H9 (cell line): ENCODE data around the gene ZRANB1. TPM values are rescaled to one million over a fixed set of nuclear protein-coding genes. Genes with fewer than 3 reads are reported as not detected.

Experiments
- DNase-seq: peaks from one replicate; pipeline ENCODE4 v3.0.0-alpha.2; 2017
- H2AFZ ChIP-seq: one replicate; pipeline ENCODE4 v1.6.1; 2013; ENCODE audit warnings: mild to moderate bottlenecking, low read length, control low read depth, moderate library complexity
- H2AK5ac ChIP-seq: 2 replicates; pipeline ENCODE4 v1.6.1; 2013; ENCODE audit warnings: low read length, control low read depth, mixed read lengths; ENCODE audit not compliant: insufficient read length
- H2BK120ac ChIP-seq: one replicate; pipeline ENCODE4 v1.6.1; 2013; ENCODE audit warnings: low read depth, mild to moderate bottlenecking, low read length, control low read depth, inconsistent platforms; ENCODE audit not compliant: poor library complexity, severe bottlenecking
- H2BK12ac ChIP-seq: 2 replicates; pipeline ENCODE4 v1.6.1; 2013; ENCODE audit warnings: low read length, control low read depth, mixed read lengths, low read depth; ENCODE audit not compliant: insufficient read length
- H2BK15ac ChIP-seq: 2 replicates; pipeline ENCODE4 v1.6.1; 2013; ENCODE audit warnings: low read depth, low read length, control low read depth
- H2BK20ac ChIP-seq: one replicate; pipeline ENCODE4 v1.6.1; 2013; ENCODE audit warnings: low read depth, mild to moderate bottlenecking, low read length, control low read depth, inconsistent platforms; ENCODE audit not compliant: poor library complexity, severe bottlenecking
- H2BK5ac ChIP-seq: 2 replicates; pipeline ENCODE4 v1.6.1; 2013; ENCODE audit warnings: low read length, control low read depth, mixed read lengths; ENCODE audit not compliant: insufficient read length
- H3K14ac ChIP-seq: 2 replicates; pipeline ENCODE4 v1.6.1; 2013; ENCODE audit warnings: low read length, control low read depth; ENCODE audit not compliant: insufficient read depth
- H3K18ac ChIP-seq: 2 replicates; pipeline ENCODE4 v1.6.1; 2013; ENCODE audit warnings: low read depth, mild to moderate bottlenecking, mixed read lengths, low read length, control low read depth; ENCODE audit not compliant: insufficient read length
- H3K23ac ChIP-seq: 2 replicates; pipeline ENCODE4 v1.6.1; 2013; ENCODE audit warnings: low read length, control low read depth, mixed read lengths, low read depth; ENCODE audit not compliant: insufficient read length
- H3K23me2 ChIP-seq: 2 replicates; pipeline ENCODE4 v1.6.1; 2013; ENCODE audit warnings: low read depth, mild to moderate bottlenecking, mixed read lengths, low read length, control low read depth; ENCODE audit not compliant: insufficient read length, poor library complexity, severe bottlenecking
- H3K27ac ChIP-seq: 2 replicates; pipeline ENCODE4 v1.5.1; 2013; ENCODE audit warnings: low read length, control low read depth, mixed read lengths, low read depth; ENCODE audit not compliant: insufficient read length
- H3K27me3 ChIP-seq: 2 replicates; pipeline ENCODE4 v1.6.1; 2013; ENCODE audit warnings: low read length, control low read depth, inconsistent platforms; ENCODE audit not compliant: insufficient read depth
- H3K4ac ChIP-seq: 2 replicates; pipeline ENCODE4 v1.6.1; 2013; ENCODE audit warnings: low read depth, mild to moderate bottlenecking, control low read depth, inconsistent platforms, low read length, moderate library complexity
- H3K4me1 ChIP-seq: 2 replicates; pipeline ENCODE4 v1.6.1; 2013; ENCODE audit warnings: low read length, control low read depth, inconsistent platforms; ENCODE audit not compliant: insufficient read depth
- H3K4me2 ChIP-seq: 2 replicates; pipeline ENCODE4 v1.6.1; 2013; ENCODE audit warnings: low read length, control low read depth, mixed read lengths; ENCODE audit not compliant: insufficient read length, insufficient read depth
- H3K56ac ChIP-seq: 2 replicates; pipeline ENCODE4 v1.6.1; 2013; ENCODE audit warnings: low read depth, mild to moderate bottlenecking, mixed read lengths, low read length, control low read depth; ENCODE audit not compliant: insufficient read length
- H3K79me1 ChIP-seq: 2 replicates; pipeline ENCODE4 v1.6.1; 2013; ENCODE audit warnings: low read depth, mild to moderate bottlenecking, moderate library complexity, low read length, control low read depth, inconsistent platforms; ENCODE audit not compliant: insufficient read depth, poor library complexity, severe bottlenecking
- H3K79me2 ChIP-seq: 2 replicates; pipeline ENCODE4 v1.6.1; 2013; ENCODE audit warnings: low read length, control low read depth, inconsistent platforms; ENCODE audit not compliant: insufficient read depth
- H3K9ac ChIP-seq: 2 replicates; pipeline ENCODE4 v1.6.1; 2013; ENCODE audit warnings: low read length, control low read depth, mixed read lengths; ENCODE audit not compliant: insufficient read length; ENCODE audit errors: extremely low read depth
- H3K9me3 ChIP-seq: one replicate; pipeline ENCODE4 v1.6.1; 2013; ENCODE audit warnings: low read depth, low read length, inconsistent platforms; ENCODE audit not compliant: control insufficient read depth
- H3T11ph ChIP-seq: one replicate; pipeline ENCODE4 v1.6.1; 2013; ENCODE audit warnings: mild to moderate bottlenecking, low read length, control low read depth, inconsistent platforms
- H4K20me1 ChIP-seq: one replicate; pipeline ENCODE4 v1.6.1; 2013; ENCODE audit not compliant: control insufficient read depth, insufficient read length, insufficient read depth
- H4K5ac ChIP-seq: 2 replicates; pipeline ENCODE4 v1.6.1; 2013; ENCODE audit warnings: low read depth, mild to moderate bottlenecking, mixed read lengths, low read length, control low read depth; ENCODE audit not compliant: insufficient read length
- H4K8ac ChIP-seq: replicated peaks from 2 replicates; pipeline ENCODE4 v1.6.1; 2013; ENCODE audit warnings: low read length, control low read depth, mixed read lengths, low read depth; ENCODE audit not compliant: insufficient read length
- H4K91ac ChIP-seq: 2 replicates; pipeline ENCODE4 v1.6.1; 2013; ENCODE audit warnings: low read depth, mild to moderate bottlenecking, moderate library complexity, mixed read lengths, low read length, control low read depth; ENCODE audit not compliant: insufficient read length
- H3K27ac Mint-ChIP-seq, 3 experiments: 2 replicates in 2 of 3; 3 replicates in 1 of 3; pipeline ENCODE4 v1.8.0; 2020 to 2021; ENCODE audit warnings: mixed read lengths in 3 of 3, mild to moderate bottlenecking in 1 of 3, moderate library complexity in 1 of 3
- H3K27me3 Mint-ChIP-seq: 2 replicates; pipeline ENCODE4 v1.8.0; 2021; ENCODE audit warnings: low read depth, mild to moderate bottlenecking, moderate library complexity, mixed read lengths
- H3K36me3 Mint-ChIP-seq, 3 experiments: 2 replicates in 2 of 3; 3 replicates in 1 of 3; pipeline ENCODE4 v1.8.0; 2020 to 2021; ENCODE audit warnings: low read depth in 3 of 3, mixed read lengths in 3 of 3; ENCODE audit not compliant: insufficient read depth in 1 of 3
- H3K4me1 Mint-ChIP-seq, 2 experiments: 2 replicates each; pipeline ENCODE4 v1.8.0; 2020; ENCODE audit warnings: mixed read lengths in 2 of 2
- H3K4me3 Mint-ChIP-seq, 2 experiments: 2 replicates in 1 of 2; 3 replicates in 1 of 2; pipeline ENCODE4 v1.8.0; 2020 to 2021; ENCODE audit warnings: mild to moderate bottlenecking in 2 of 2, mixed read lengths in 2 of 2, moderate library complexity in 1 of 2
- H3K9me3 Mint-ChIP-seq, 2 experiments: 2 replicates in 1 of 2; 3 replicates in 1 of 2; pipeline ENCODE4 v1.8.0; 2020; ENCODE audit warnings: mild to moderate bottlenecking in 2 of 2, mixed read lengths in 2 of 2, moderate library complexity in 1 of 2
- WGBS: extraction: QIAGEN DNeasy Blood & Tissue Kit; methylation state at CpG from one replicate; pipeline ENCODE4 v1.1.7; 2013; ENCODE audit warnings: missing lambda C conversion rate, low lambda C conversion rate, mixed read lengths; ENCODE audit not compliant: insufficient read length; ENCODE audit errors: extremely low coverage; 5-methylcytosine and 5-hydroxymethylcytosine counted together
- total RNA-seq: library from RNA; stranded (reverse); gene quantifications from 2 replicates; pipeline ENCODE4 v1.2.1, GENCODE V29; 2021
- TF ChIP-seq, protein P1 (sequence below): fragments of 200-600 bp; sonication (generic); conservative IDR thresholded peaks from 3 replicates; pipeline ENCODE4 v1.8.0; 2021; ENCODE audit warnings: antibody characterized with exemption, mild to moderate bottlenecking

Gene ZRANB1
- total RNA-seq, 1 experiment from 2014 or later: 17.4 TPM

GRCh38 chr10:124909563-124909962 lies 32.4 kb upstream of the ZRANB1 start:
- H3K9me3 Mint-ChIP-seq: no peaks in the 10 kb centered on the region
- Histone ChIP-seq H2BK12ac (no peak overlapping the region), H3K27ac (no peak overlapping the region), H3K18ac (no peak overlapping the region), H4K91ac (no peak overlapping the region), H3K23ac (no peak overlapping the region), H4K5ac (no peak overlapping the region), H2AK5ac (no peak overlapping the region), H3K4me1 (no peaks in the 10 kb centered on the region), H4K20me1 (no peaks in the 10 kb centered on the region), H3K27me3 (no peaks in the 10 kb centered on the region), H2AFZ (no peak overlapping the region), H3K9me3 (no peaks in the 10 kb centered on the region), H3K23me2 (no peaks in the 10 kb centered on the region), H3K4me2 (no peak overlapping the region), H4K8ac (no peak overlapping the region), H2BK20ac (no peak overlapping the region), H2BK15ac (no peak overlapping the region), H2BK120ac (no peak overlapping the region), H3K14ac (no peak overlapping the region), H3K9ac (no peak overlapping the region), H2BK5ac (no peak overlapping the region), H3K79me2 (no peaks in the 10 kb centered on the region), H3K56ac (no peak overlapping the region), H3K4ac (no peak overlapping the region), H3K79me1 (no peaks in the 10 kb centered on the region), H3T11ph (no peak overlapping the region)
- no peaks in the 10 kb centered on the region for H3K36me3 Mint-ChIP-seq
- TF ChIP-seq, protein P1, sequence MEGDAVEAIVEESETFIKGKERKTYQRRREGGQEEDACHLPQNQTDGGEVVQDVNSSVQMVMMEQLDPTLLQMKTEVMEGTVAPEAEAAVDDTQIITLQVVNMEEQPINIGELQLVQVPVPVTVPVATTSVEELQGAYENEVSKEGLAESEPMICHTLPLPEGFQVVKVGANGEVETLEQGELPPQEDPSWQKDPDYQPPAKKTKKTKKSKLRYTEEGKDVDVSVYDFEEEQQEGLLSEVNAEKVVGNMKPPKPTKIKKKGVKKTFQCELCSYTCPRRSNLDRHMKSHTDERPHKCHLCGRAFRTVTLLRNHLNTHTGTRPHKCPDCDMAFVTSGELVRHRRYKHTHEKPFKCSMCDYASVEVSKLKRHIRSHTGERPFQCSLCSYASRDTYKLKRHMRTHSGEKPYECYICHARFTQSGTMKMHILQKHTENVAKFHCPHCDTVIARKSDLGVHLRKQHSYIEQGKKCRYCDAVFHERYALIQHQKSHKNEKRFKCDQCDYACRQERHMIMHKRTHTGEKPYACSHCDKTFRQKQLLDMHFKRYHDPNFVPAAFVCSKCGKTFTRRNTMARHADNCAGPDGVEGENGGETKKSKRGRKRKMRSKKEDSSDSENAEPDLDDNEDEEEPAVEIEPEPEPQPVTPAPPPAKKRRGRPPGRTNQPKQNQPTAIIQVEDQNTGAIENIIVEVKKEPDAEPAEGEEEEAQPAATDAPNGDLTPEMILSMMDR: no peak
- no peak overlapping the region for H3K4me3 Mint-ChIP-seq
- H3K4me1 Mint-ChIP-seq: peaks cover 4 to 6% of the 10 kb centered on the region in 2 experiments; a peak in 3 of 4 replicates
- DNase-seq: no peak
- no CpG with 5 or more reads among the region's 8 CpGs for WGBS
- peaks cover 8% of the 10 kb centered on the region for H3K27me3 Mint-ChIP-seq
- no peak overlapping the region for H3K27ac Mint-ChIP-seq
